ENCODE results near the gene OR10AD1.

GRCh38 chr12:48189331-48190125 is 13.6 kb downstream of the OR10AD1 start:
- TF ChIP-seq DPF2 (IDR thresholded peaks at IDR 0.05) (no peak), ERF (CRISPR knock-in tag; IDR thresholded peaks at IDR 0.05) (no peak), ZNF609 (CRISPR knock-in tag; IDR thresholded peaks at IDR 0.05; ENCODE audit: borderline replicate concordance) (no peak), CREB5 (CRISPR knock-in tag; IDR thresholded peaks at IDR 0.05) (no peak), EZH2 (IDR thresholded peaks at IDR 0.05; ENCODE audit: borderline replicate concordance, low read depth, low read length) (no peak), TAF7 (tag; IDR thresholded peaks at IDR 0.05) (no peak), NFE2L1 (tag; IDR thresholded peaks at IDR 0.05; ENCODE audit: borderline replicate concordance, low read depth) (no peak), CTBP1 (IDR thresholded peaks at IDR 0.05; ENCODE audit: borderline replicate concordance) (no peak), SMC3 (conservative IDR thresholded peaks at IDR 0.05; ENCODE audit: insufficient read depth, low read depth, low read length) (peak; percentile 75), ZBTB2 (IDR thresholded peaks at IDR 0.05) (no peak)

Data from K562 (cell line).